Stimulated activated CD8-positive, alpha-beta memory T cell treated with anti-CD3 and anti-CD28 coated beads, Interleukin-7, amount 100 ng/mL, for 24 hours (primary cell): ENCODE measurements around the gene MIA3.
A peak's percentile ranks its signal among the peaks of the same experiment; 100 is the strongest.
"Not testable (repeated sequence)": the region's sequence is repeated elsewhere in the genome, so short reads cannot be mapped to it uniquely, and the experiment has no call there.

Experiments
- DNase-seq: peaks from one replicate; pipeline ENCODE4 v3.0.0-alpha.2; 2020; ENCODE audit warnings: low read depth

MIA3 gene

GRCh38 chr1:222618001-222618879 lies at the start of gene MIA3:
MIA3 (plus strand) TSS chr1:222618097; CDS start chr1:222618111, 14 bp downstream.
- peak; percentile 47 for DNase-seq

GRCh38 chr1:222570837-222571236 lies 47.1 kb upstream of the MIA3 start:
- no peak for DNase-seq

GRCh38 chr1:222579316-222579715 lies 38.6 kb upstream of the MIA3 start:
- DNase-seq, result no peak

GRCh38 chr1:222582099-222582774 lies 35.7 kb upstream of the MIA3 start:
- DNase-seq, result no peak

GRCh38 chr1:222583079-222583478 lies 34.8 kb upstream of the MIA3 start:
- no peak for DNase-seq

- no peak for DNase-seq
Measured at GRCh38 chr1:222586842-222587241, 31.1 kb upstream of the MIA3 start.

- DNase-seq, result no peak
Measured at GRCh38 chr1:222588135-222588534, 29.8 kb upstream of the MIA3 start.

GRCh38 chr1:222589462-222590302 lies 28.2 kb upstream of the MIA3 start, which contains the start of gene TAF1A:
TAF1A (minus strand) TSS chr1:222589933.
- DNase-seq, result peak; percentile 67

GRCh38 chr1:222592171-222592570 lies 25.7 kb upstream of the MIA3 start:
- no peak for DNase-seq

GRCh38 chr1:222594789-222595188 lies 23.1 kb upstream of the MIA3 start:
- DNase-seq, result no peak

GRCh38 chr1:222596696-222597095 lies 21.2 kb upstream of the MIA3 start:
- DNase-seq, result no peak

GRCh38 chr1:222600281-222600680 lies 17.6 kb upstream of the MIA3 start:
- DNase-seq, result no peak

- no peak for DNase-seq
Measured at GRCh38 chr1:222601257-222601656, 16.6 kb upstream of the MIA3 start.

- no peak for DNase-seq
Measured at GRCh38 chr1:222606757-222607156, 11.1 kb upstream of the MIA3 start.

GRCh38 chr1:222609111-222609510 lies 8.8 kb upstream of the MIA3 start:
- DNase-seq, result not testable (repeated sequence)

- no peak for DNase-seq
Measured at GRCh38 chr1:222610728-222611127, 7.2 kb upstream of the MIA3 start.

GRCh38 chr1:222613627-222614026 lies 4.3 kb upstream of the MIA3 start:
- DNase-seq, result no peak

- no peak for DNase-seq
Measured at GRCh38 chr1:222616525-222616924, 1.4 kb upstream of the MIA3 start.

GRCh38 chr1:222617367-222617951 lies 438 bp upstream of the MIA3 start:
- peak; percentile 76 for DNase-seq

GRCh38 chr1:222618880-222619596 lies 1.1 kb downstream of the MIA3 start:
- DNase-seq, result no peak

GRCh38 chr1:222620566-222620965 lies 2.7 kb downstream of the MIA3 start:
- DNase-seq, result no peak
